ENCODE results near the gene INO80C.
A peak's percentile ranks its signal among the peaks of the same experiment; 100 is the strongest.
"Not testable (repeated sequence)": the region's sequence is repeated elsewhere in the genome, so short reads cannot be mapped to it uniquely, and the experiment has no call there.

INO80C gene

GRCh38 chr18:35489281-35489680 lies 8.5 kb downstream of the INO80C start:
- DNase-seq (ENCODE audit: low spot score): not testable (repeated sequence)

GRCh38 chr18:35488396-35488795 lies 9.4 kb downstream of the INO80C start:
- DNase-seq (ENCODE audit: low spot score): not testable (repeated sequence)

DNA sequence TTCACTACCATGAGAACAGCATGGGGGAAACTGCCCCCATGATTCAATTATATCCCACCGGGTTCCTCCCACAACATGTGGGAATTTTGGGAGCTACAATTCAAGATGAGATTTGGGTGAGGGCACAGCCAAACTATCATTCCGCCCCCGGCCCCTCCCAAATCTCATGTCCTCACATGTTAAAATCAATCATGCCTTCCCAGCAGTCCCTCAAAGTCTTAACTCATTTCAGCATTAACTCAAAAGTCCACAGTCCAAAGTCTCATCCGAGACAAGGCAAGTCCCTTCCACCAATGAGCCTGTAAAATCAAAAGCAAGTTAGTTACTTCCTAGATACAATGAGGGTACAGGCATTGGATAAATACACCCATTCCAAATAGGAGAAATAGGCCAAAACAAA lies 10.2 kb downstream of the INO80C start:
- not testable (repeated sequence) for DNase-seq (ENCODE audit: low spot score)

GRCh38 chr18:35485852-35486251 lies 11.9 kb downstream of the INO80C start:
- DNase-seq (ENCODE audit: low spot score): no peak

DNA sequence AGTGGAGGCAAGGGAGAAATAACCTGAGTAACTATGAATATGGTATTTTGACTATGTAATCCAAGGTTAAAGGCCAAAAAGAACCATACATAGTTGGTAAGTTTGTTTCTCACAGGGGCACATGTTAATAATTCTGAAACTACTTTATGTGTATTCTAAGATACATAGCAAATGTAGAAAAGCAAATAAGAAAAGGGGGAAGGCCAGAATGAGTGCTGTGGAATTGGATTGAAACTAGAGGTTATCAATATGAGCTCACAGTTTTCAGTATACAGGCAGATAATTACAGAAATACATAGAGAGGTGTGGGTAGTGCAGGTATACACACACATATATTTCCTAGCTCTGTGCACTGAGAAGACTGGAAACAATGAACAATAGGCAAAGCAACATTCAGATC lies 13.7 kb downstream of the INO80C start:
- DNase-seq (ENCODE audit: low spot score): no peak

GRCh38 chr18:35481960-35482366 lies 15.8 kb downstream of the INO80C start:
- DNase-seq (ENCODE audit: low spot score): no peak

DNA sequence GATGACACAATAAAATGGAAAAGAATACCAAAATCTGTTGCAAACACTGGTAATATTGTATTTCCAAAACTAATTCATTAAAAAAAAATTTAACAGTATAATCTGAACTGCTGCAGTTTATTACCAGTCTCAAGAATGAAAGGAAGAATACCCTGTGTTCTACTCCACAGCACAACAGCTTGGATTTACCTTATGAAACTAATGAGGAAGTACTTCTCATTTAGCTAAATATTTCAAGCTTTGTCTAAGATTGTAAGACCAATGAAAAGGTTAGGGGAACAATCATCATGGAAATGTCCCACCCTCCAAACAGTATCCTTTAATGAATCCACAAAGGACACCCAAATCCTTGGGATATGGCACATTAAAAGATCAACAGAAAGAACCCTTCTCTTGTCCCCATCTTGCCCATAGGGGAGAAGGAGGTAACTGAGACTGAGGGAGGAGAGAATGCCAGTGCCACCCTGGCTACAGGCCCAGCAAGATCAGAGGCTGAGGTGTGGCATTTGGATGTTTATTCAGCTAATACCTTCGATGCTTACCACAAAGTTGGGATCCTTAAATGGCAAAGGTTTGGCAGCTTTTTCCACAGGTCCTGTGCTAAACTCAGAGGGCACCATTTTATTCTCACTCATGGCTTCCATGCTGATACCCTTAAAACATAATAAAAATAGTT lies 17.7 kb downstream of the INO80C start:
- no peak for DNase-seq (ENCODE audit: low spot score)

GRCh38 chr18:35478520-35479435 lies 19.0 kb downstream of the INO80C start:
- peak; percentile 79 for DNase-seq (ENCODE audit: low spot score)

- DNase-seq (ENCODE audit: low spot score): no peak
Observed at GRCh38 chr18:35477974-35478373, 19.8 kb downstream of the INO80C start.

DNA sequence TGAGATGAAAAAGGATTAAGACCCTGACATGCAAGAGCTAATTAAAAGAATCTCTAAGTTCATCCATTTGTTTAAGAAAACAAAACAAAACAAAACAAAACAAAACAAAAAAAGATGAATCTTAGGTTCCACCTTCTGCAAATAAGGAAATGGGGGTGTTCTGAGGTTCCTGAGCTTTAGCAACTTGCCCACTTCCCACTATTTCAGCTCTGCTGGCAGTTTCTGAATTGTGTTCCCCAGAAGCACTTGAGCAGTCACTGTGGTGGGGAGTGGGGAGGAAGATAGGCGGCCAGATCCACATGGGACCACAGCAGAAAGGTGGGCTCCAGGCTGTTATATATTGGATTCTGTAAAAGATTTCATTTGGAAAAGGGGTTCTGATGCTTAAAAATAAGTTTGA lies 20.3 kb downstream of the INO80C start:
- no peak for DNase-seq (ENCODE audit: low spot score)

DNA sequence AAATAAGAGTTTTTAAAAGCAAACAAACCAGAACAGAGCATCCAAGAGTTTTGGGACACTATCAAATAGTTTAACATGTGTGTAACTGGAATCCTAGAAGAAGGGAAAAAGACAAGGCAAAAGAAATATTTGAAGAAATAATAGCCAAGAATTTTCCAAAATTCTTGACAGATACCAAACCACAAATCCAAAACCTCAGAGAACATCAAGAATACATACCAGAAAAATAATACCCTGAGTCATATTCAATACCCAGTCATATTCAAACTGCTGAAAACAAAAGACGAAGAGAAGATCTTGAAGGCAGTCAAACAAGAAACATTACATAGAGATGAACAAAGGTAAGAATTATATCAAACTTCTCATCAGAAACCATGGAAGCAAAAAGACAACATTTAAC lies 22.9 kb downstream of the INO80C start:
- DNase-seq (ENCODE audit: low spot score): no peak

DNA sequence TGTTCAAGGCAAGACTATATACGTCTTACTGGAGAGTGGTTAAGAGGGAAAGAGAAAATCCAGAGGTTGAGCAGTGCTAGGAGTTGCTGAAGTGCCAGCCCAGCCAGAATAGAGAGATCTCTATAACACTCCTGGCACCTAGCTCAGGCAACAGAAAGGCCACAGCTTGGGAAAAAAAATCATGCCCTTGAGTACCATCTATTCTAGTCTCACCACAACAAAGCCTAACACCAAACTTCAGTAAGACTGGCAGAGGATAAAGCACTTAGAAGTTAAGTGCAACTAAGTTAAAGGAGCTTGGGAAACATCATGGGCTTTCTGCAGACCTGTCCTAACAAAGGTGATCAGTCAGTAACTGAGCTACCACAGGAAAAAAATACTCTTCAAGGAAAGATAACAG lies 24.2 kb downstream of the INO80C start:
- DNase-seq (ENCODE audit: low spot score): no peak

GRCh38 chr18:35470435-35470834 lies 27.3 kb downstream of the INO80C start:
- no peak for DNase-seq (ENCODE audit: low spot score)

- no peak for DNase-seq (ENCODE audit: low spot score)
Observed at GRCh38 chr18:35469725-35470124, 28.0 kb downstream of the INO80C start.

DNA sequence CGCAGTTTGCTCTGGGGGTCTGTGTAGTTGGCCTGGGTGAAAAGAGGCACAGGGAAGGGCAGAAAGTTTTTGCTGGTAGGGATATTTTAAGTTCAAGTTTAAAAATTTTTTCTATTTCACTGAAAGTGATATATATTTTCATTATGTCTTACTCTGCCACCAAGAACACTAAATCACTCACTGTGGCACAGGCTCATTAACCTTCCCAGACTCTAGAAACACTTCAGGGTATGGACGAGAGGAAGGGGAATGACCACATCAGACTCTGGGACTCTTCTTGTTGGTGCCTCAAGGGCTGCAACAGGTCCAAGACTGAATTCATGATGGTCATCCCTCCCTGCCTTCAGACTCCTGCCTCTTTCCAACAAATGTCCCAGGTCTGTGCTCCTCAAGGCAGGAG lies 29.0 kb downstream of the INO80C start:
- DNase-seq (ENCODE audit: low spot score): no peak

DNA sequence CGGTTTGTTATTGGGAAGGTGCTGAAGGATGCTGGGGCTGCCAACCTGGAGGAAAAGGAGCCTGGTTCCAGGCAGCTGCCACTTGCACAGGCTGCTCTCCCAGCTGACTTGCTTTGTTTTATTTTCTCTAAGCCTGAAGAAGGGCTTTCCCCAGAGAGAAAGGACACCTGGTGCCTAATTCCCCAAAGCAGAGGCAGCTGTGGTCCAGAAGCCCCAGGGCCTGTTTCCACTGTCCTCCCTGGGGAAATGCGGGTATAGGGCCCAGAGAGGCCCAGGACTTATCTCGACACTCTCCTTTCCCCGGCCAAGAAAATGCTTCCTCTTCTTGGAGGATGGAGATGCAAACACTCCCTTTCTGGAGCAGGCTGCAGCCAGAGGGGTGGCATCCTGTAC lies 30.1 kb downstream of the INO80C start:
- DNase-seq (ENCODE audit: low spot score): no peak

- DNase-seq (ENCODE audit: low spot score): no peak
Observed at GRCh38 chr18:35466815-35467623, 30.7 kb downstream of the INO80C start.

DNA sequence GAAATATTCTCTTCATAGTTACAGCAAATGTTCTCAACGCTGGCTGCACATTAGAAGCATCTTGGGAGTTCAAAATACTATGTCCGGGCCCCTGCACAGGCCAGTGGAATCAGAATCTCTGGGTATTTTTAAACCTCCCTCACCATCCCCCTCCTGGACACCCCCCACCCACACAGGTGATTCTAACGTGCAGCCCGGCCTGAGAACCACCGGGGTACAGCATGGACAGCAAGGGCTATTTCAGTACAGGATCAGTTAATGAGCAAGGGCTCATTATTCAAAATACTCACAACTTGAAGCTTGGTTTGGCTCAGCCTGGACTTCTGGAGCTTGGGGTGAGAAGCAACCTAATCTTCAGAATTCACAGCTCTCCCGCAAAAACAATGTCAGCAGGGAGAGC lies 31.4 kb downstream of the INO80C start:
- DNase-seq (ENCODE audit: low spot score): no peak

- DNase-seq (ENCODE audit: low spot score): no peak
Observed at GRCh38 chr18:35465329-35465728, 32.4 kb downstream of the INO80C start.

DNA sequence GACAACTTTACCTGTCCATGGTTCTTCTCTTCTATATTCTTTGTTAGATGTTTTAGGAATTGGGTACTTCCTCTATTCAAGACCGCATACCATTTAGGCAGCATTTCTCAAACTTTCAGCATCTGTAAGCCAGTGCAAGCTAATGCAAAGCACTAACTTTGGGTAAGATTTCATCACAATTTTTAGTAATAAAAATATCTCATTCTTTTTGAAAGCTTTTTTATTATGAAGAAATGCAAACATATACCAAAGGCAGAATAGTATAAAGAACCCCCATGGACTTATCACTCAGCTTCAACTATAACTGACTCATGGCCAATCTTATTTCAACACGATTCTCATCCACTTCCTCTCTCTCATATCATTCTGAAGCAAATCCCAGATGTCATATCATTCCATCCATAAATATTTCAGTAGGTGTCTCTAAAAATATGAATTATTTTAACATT lies 32.9 kb downstream of the INO80C start:
- DNase-seq (ENCODE audit: low spot score): no peak

GRCh38 chr18:35463827-35464226 lies 33.9 kb downstream of the INO80C start:
- no peak for DNase-seq (ENCODE audit: low spot score)

GRCh38 chr18:35463050-35463449 lies 34.7 kb downstream of the INO80C start:
- DNase-seq (ENCODE audit: low spot score): no peak
